Activated CD8-positive, alpha-beta T cell treated with anti-CD3 and anti-CD28 coated beads, Interleukin-2, amount 10 ng/mL, durations not matched to agents 7 days and 5 days (primary cell): ENCODE data around the gene GPR78. TPM values are rescaled to one million over a fixed set of nuclear protein-coding genes. Genes with fewer than 3 reads are reported as not detected.

Experiments used
- ATAC-seq: fragments of 150-1000 bp; cut with Tn5 transposase; one replicate; pipeline ENCODE4 v1.10.0; 2021; ENCODE audit warnings: moderate library complexity
- CTCF ChIA-PET: fragments of 350-600 bp; sonication (Branson Sonifier 250); formaldehyde crosslinking; loops from one replicate; lab custom pipeline; 2021; ENCODE audit warnings: antibody characterized with exemption; lab: Charles Lee
- POLR2A ChIA-PET: fragments of 350-600 bp; sonication (Branson Sonifier 250); formaldehyde crosslinking; loops from one replicate; lab custom pipeline; 2021; ENCODE audit warnings: antibody characterized with exemption; lab: Charles Lee
- DNase-seq: peaks from one replicate; pipeline ENCODE4 v3.0.0-alpha.2; 2020
- H3K27ac Mint-ChIP-seq: one replicate; pipeline ENCODE4 v1.8.0; 2021; ENCODE audit warnings: mild to moderate bottlenecking, mixed read lengths
- H3K27me3 Mint-ChIP-seq: one replicate; pipeline ENCODE4 v1.8.0; 2021; ENCODE audit warnings: low read depth, mixed read lengths
- H3K36me3 Mint-ChIP-seq: one replicate; pipeline ENCODE4 v1.8.0; 2021; ENCODE audit warnings: low read depth, mixed read lengths
- H3K4me1 Mint-ChIP-seq: one replicate; pipeline ENCODE4 v1.8.0; 2021; ENCODE audit warnings: low read depth, mixed read lengths
- H3K4me3 Mint-ChIP-seq: one replicate; pipeline ENCODE4 v1.8.0; 2021; ENCODE audit warnings: mild to moderate bottlenecking, mixed read lengths
- H3K9me3 Mint-ChIP-seq: one replicate; pipeline ENCODE4 v1.8.0; 2022; ENCODE audit warnings: mixed read lengths; ENCODE audit not compliant: insufficient read depth
- total RNA-seq, 2 experiments: library from RNA; stranded (reverse); gene quantifications; one replicate each; pipeline ENCODE4 v1.2.3, GENCODE V29; 2021

The GPR78 gene
- total RNA-seq, 2 experiments from 2014 or later, result not detected

- ATAC-seq (no peak), DNase-seq (no peak)
- no peak overlapping the region for H3K27ac Mint-ChIP-seq
- no peaks in the 10 kb centered on the region for H3K36me3 Mint-ChIP-seq
- ChIA-PET CTCF (no interaction called here), POLR2A (no interaction called here)
- no peaks in the 10 kb centered on the region for H3K27me3 Mint-ChIP-seq
- no peaks in the 10 kb centered on the region for H3K9me3 Mint-ChIP-seq
- H3K4me1 Mint-ChIP-seq, result no peaks in the 10 kb centered on the region
- H3K4me3 Mint-ChIP-seq, result no peak overlapping the region
These were observed 5.6 kb downstream of the GPR78 start for GRCh38 chr4:8585721-8586212.

DNA sequence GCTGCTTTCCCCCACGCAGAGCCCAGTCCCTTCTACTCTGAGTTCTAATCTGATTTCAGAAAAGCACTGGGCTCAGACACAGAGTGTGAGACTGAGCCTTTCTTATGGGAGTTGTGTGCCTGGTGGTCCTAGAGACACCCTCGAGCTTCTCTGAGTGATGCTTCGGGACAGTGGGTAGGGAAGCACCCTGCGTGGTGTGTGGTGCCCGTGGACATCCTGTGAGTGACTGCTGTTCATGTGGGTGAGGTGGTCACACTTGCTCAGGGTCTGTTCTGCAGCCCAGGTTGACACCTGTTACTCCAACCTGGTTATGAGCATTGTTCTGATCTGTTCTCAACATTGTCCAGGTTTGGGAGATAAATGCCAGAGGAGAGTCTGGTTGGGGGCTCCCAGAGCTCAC is 6.1 kb downstream of the GPR78 start:
- Mint-ChIP-seq H3K4me1 (no peaks in the 10 kb centered on the region), H3K36me3 (no peaks in the 10 kb centered on the region), H3K27me3 (no peaks in the 10 kb centered on the region), H3K27ac (no peak overlapping the region), H3K4me3 (no peak overlapping the region), H3K9me3 (no peaks in the 10 kb centered on the region)
- DNase-seq (no peak), ATAC-seq (no peak)
- CTCF ChIA-PET, result interaction anchor here (1.3 kb wide), 1 partner anchor 118 kb away, joined by 3 read pairs; no protein-coding TSS in a partner anchor
- POLR2A ChIA-PET, result no interaction called here

- Mint-ChIP-seq H3K4me3 (no peak overlapping the region), H3K9me3 (no peaks in the 10 kb centered on the region), H3K27me3 (no peaks in the 10 kb centered on the region), H3K36me3 (no peaks in the 10 kb centered on the region), H3K27ac (no peak overlapping the region), H3K4me1 (no peaks in the 10 kb centered on the region)
- no peak for DNase-seq
- ChIA-PET CTCF (interaction anchor here (1.3 kb wide), 1 partner anchor 119 kb away, joined by 3 read pairs; no protein-coding TSS in a partner anchor), POLR2A (no interaction called here)
- no peak for ATAC-seq
These were observed 6.7 kb downstream of the GPR78 start for GRCh38 chr4:8586671-8587468.

DNA sequence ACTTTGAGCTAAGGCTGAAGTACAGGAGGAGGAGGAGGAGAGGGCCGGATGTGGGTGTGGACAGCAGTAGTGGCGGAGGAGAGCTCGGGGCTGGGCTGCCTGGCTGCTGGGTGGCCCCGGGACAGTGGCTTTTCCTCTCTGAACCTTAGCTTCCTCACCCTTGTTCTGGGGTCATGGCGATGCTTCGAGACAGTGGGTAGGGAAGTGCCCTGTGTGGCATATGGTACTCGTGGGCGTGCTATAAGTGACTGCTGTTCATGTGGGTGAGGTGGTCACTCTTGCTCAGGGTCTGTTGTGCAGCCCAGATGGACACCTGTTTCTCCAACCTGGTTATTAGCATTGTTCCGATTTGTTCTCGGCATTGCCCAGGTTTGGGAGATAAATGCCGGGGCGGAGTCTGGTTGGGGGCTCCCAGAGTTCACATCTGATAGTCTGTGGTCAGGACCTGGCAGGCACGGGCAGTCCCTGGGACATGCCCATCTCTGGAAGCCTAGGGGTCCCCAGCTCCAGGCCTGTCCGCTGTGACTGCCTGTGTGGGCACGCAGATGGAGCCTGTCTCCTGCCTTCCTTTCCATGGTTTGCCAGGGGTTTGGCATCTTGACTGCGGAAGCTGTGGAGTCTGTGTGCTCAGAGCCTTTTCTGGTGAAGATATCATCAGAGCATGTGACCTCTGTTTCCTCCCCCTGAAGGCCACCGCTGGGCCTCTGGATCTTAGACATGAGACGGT is 7.4 kb downstream of the GPR78 start:
- no peaks in the 10 kb centered on the region for H3K9me3 Mint-ChIP-seq
- ChIA-PET CTCF (interaction anchor here (1.3 kb wide), 1 partner anchor 119 kb away, joined by 3 read pairs; no protein-coding TSS in a partner anchor), POLR2A (no interaction called here)
- DNase-seq (no peak), ATAC-seq (no peak)
- H3K27ac Mint-ChIP-seq, result no peak overlapping the region
- no peak overlapping the region for H3K4me3 Mint-ChIP-seq
- H3K27me3 Mint-ChIP-seq, result no peaks in the 10 kb centered on the region
- H3K4me1 Mint-ChIP-seq, result no peaks in the 10 kb centered on the region
- H3K36me3 Mint-ChIP-seq, result no peaks in the 10 kb centered on the region

GRCh38 chr4:8588196-8588470 is 7.9 kb downstream of the GPR78 start:
- no peak for DNase-seq
- ChIA-PET POLR2A (no interaction called here), CTCF (no interaction called here)
- no peak overlapping the region for H3K4me3 Mint-ChIP-seq
- no peak for ATAC-seq
- no peaks in the 10 kb centered on the region for H3K9me3 Mint-ChIP-seq
- H3K27me3 Mint-ChIP-seq, result peaks cover 3% of the 10 kb centered on the region
- no peaks in the 10 kb centered on the region for H3K36me3 Mint-ChIP-seq
- no peak overlapping the region for H3K27ac Mint-ChIP-seq
- H3K4me1 Mint-ChIP-seq, result no peaks in the 10 kb centered on the region

GRCh38 chr4:8589336-8589735 is 9.1 kb downstream of the GPR78 start:
- ChIA-PET POLR2A (no interaction called here), CTCF (no interaction called here)
- no peak overlapping the region for H3K27ac Mint-ChIP-seq
- H3K9me3 Mint-ChIP-seq, result no peaks in the 10 kb centered on the region
- ATAC-seq, result no peak
- DNase-seq, result no peak
- H3K4me3 Mint-ChIP-seq, result no peak overlapping the region
- H3K36me3 Mint-ChIP-seq, result no peaks in the 10 kb centered on the region
- H3K27me3 Mint-ChIP-seq, result peaks cover 10% of the 10 kb centered on the region
- no peaks in the 10 kb centered on the region for H3K4me1 Mint-ChIP-seq

DNA sequence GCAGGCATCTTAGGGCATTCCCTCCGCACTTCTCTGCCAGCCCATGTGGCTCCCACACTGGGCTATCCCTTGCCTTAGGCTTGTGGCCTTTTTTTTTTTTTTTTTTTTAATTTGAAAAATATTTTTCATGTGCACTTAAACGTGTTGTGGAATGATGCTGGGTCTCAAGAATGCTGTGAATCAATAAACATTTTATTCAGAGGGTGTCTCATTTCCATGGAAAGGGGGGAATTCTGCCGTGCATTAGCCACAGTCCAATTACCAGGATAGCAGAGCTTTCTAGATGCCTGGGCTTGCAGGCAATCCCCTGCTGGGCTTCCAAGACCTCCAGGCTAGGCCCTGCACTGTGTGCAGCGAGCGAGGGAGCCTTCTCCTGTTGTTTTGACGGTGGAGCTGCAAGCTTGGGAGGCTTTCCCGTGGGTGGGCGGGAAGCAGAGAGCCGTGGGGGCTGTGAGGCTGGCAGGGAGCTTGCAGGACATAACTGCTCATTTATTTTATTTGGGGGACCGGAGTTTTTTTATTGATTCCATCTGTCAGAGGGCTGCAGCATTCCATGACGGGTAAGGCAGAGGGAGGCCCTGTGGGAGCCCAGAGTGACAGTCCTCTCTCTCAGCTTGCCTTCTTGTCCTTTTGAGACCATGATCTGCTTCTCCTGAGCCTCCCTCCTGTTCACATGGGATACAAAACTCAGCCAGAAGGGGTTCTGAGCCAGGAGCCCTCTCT is 9.8 kb downstream of the GPR78 start:
- Mint-ChIP-seq H3K27ac (no peak overlapping the region), H3K27me3 (peaks cover 12% of the 10 kb centered on the region), H3K4me3 (no peak overlapping the region), H3K36me3 (no peaks in the 10 kb centered on the region), H3K9me3 (no peaks in the 10 kb centered on the region), H3K4me1 (no peaks in the 10 kb centered on the region)
- CTCF ChIA-PET, result no interaction called here
- POLR2A ChIA-PET, result no interaction called here
- DNase-seq (no peak), ATAC-seq (no peak)

DNA sequence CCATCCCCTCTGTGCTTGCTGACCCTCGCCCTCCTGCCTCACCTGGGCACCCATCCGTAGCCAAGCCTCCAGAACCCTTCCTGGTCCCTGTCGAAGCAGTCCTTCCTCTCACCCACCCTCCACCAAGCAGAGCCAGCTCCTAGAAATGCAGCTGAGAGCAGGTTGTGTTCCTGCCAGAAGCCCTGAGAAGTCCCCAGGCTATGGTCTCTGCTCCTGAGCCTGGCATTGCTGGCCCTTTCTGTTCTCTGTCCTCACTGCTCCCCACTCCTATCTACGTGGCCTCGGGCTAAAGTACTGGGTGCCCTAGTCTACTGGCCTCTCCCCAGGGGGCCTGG is 10.3 kb downstream of the GPR78 start:
- H3K4me3 Mint-ChIP-seq, result no peak overlapping the region
- H3K36me3 Mint-ChIP-seq, result no peaks in the 10 kb centered on the region
- ChIA-PET POLR2A (no interaction called here), CTCF (no interaction called here)
- ATAC-seq (no peak), DNase-seq (no peak)
- no peak overlapping the region for H3K27ac Mint-ChIP-seq
- no peaks in the 10 kb centered on the region for H3K4me1 Mint-ChIP-seq
- peaks cover 12% of the 10 kb centered on the region for H3K27me3 Mint-ChIP-seq
- H3K9me3 Mint-ChIP-seq, result no peaks in the 10 kb centered on the region

DNA sequence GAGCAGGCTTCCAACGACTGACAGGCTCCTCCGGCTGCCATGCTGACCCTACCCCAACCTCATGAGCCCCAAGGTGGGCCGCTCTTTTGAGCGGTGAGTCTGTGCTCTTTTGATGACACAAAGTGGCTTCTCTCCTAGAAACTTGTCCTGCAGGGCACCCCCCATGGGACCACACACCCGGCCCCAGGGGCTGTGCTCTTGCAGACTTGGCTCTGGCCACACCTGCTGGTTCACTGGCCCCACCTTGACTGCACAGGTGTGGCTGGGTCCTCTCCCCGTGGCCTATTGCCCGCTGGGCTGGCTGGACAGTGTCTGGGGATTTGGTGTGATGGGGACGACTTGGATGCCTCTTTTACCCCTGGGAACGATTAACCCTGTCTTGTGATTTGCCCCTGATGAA is 10.9 kb downstream of the GPR78 start:
- H3K36me3 Mint-ChIP-seq, result no peaks in the 10 kb centered on the region
- POLR2A ChIA-PET, result no interaction called here
- peaks cover 12% of the 10 kb centered on the region for H3K27me3 Mint-ChIP-seq

GRCh38 chr4:8591626-8592365 is 11.6 kb downstream of the GPR78 start:
- ATAC-seq, result no peak
- Mint-ChIP-seq H3K36me3 (no peaks in the 10 kb centered on the region), H3K27ac (no peak overlapping the region)

More for the DNA sequence above, 10.9 kb downstream of the GPR78 start:
- H3K9me3 Mint-ChIP-seq, result no peaks in the 10 kb centered on the region
- H3K4me3 Mint-ChIP-seq, result no peak overlapping the region
- ATAC-seq (no peak), DNase-seq (no peak)
- no peak overlapping the region for H3K27ac Mint-ChIP-seq
- CTCF ChIA-PET, result no interaction called here
- no peaks in the 10 kb centered on the region for H3K4me1 Mint-ChIP-seq

GRCh38 chr4:8592366-8593263 is 12.4 kb downstream of the GPR78 start, which contains the start of gene CPZ:
TSS of gene CPZ (plus strand) at chr4:8592765. CDS start at chr4:8592834, 69 bp downstream.
- POLR2A ChIA-PET, result no interaction called here
- CTCF ChIA-PET, result interaction anchor here (1.0 kb wide), 1 partner anchor 124 kb away, joined by 3 read pairs; no protein-coding TSS in a partner anchor

More at GRCh38 chr4:8591626-8592365, 11.6 kb downstream of the GPR78 start:
- peaks cover 12% of the 10 kb centered on the region for H3K27me3 Mint-ChIP-seq
- no peak overlapping the region for H3K4me3 Mint-ChIP-seq
- no peak for DNase-seq
- no peaks in the 10 kb centered on the region for H3K4me1 Mint-ChIP-seq
- H3K9me3 Mint-ChIP-seq, result no peaks in the 10 kb centered on the region
- ChIA-PET POLR2A (no interaction called here), CTCF (interaction anchor here (0.8 to 1.0 kb wide), 2 partner anchors 21 to 123 kb away, joined by 3 read pairs; no protein-coding TSS in a partner anchor)

More at GRCh38 chr4:8592366-8593263, 12.4 kb downstream of the GPR78 start, which contains the start of gene CPZ:
- ATAC-seq (no peak), DNase-seq (no peak)
- Mint-ChIP-seq H3K27me3 (peaks cover 12% of the 10 kb centered on the region), H3K27ac (no peak within 1 kb of the TSS), H3K4me1 (no peaks in the 10 kb centered on the region), H3K4me3 (no peak within 1 kb of the TSS), H3K9me3 (no peaks in the 10 kb centered on the region), H3K36me3 (no peaks in the 10 kb centered on the region)
